PC-9 (cell line): Measurements from ENCODE around the gene FAM151B. TPM values are rescaled to one million over a fixed set of nuclear protein-coding genes. Genes with fewer than 3 reads are reported as not detected.

ENCODE experiments used
- BruUV-seq: library from RNA; stranded (reverse); fragments of 400-500 nt; replicated peaks from 2 replicates; lab custom pipeline; 2021; lab: Mats Ljungman, UMichigan
- CTCF ChIA-PET: fragments of 300-600 bp; sonication (Branson Sonifier 250); formaldehyde crosslinking; loops from one replicate; lab custom pipeline; 2022; ENCODE audit warnings: antibody characterized with exemption; lab: Charles Lee
- POLR2A ChIA-PET: fragments of 300-600 bp; sonication (Branson Sonifier 250); formaldehyde crosslinking; loops from one replicate; lab custom pipeline; 2022; ENCODE audit warnings: antibody characterized with exemption; ENCODE audit not compliant: unreplicated experiment; lab: Charles Lee
- DNase-seq, 2 experiments: peaks; one replicate each; pipeline versions ENCODE4 v3.0.0 to v3.0.0-alpha.2; 2015 to 2022; ENCODE audit warnings: mixed read lengths in 1 of 2
- H2AFZ ChIP-seq: fragments of 200-600 bp; sonication (generic); 2 replicates; pipeline ENCODE4 v1.8.1; 2017; ENCODE audit warnings: antibody characterized with exemption
- H3F3A ChIP-seq: fragments of 200-600 bp; sonication (generic); 2 replicates; pipeline ENCODE4 v1.8.1; 2017; ENCODE audit warnings: antibody characterized with exemption, mild to moderate bottlenecking, low read depth; ENCODE audit not compliant: insufficient read depth
- H3K27ac ChIP-seq: fragments of 200-600 bp; sonication (generic); 2 replicates; pipeline ENCODE4 v1.6.1; 2016; ENCODE audit warnings: mixed run types
- H3K27me3 ChIP-seq: fragments of 200-600 bp; sonication (generic); 2 replicates; pipeline ENCODE4 v1.6.1; 2016; ENCODE audit warnings: low read depth, mixed run types; ENCODE audit not compliant: insufficient read depth
- H3K36me3 ChIP-seq: fragments of 200-600 bp; sonication (generic); 2 replicates; pipeline ENCODE4 v1.6.1; 2016; ENCODE audit warnings: low read depth, mixed run types
- H3K4me1 ChIP-seq: fragments of 200-600 bp; sonication (generic); replicated peaks from 2 replicates; pipeline ENCODE4 v1.6.1; 2016; ENCODE audit warnings: mixed run types; ENCODE audit not compliant: insufficient read depth
- H3K4me2 ChIP-seq: fragments of 200-600 bp; sonication (generic); 2 replicates; pipeline ENCODE4 v1.6.1; 2017; ENCODE audit warnings: mixed run types
- H3K4me3 ChIP-seq: fragments of 200-600 bp; sonication (generic); 2 replicates; pipeline ENCODE4 v1.6.1; 2016; ENCODE audit warnings: mixed run types
- H3K79me2 ChIP-seq: fragments of 200-600 bp; sonication (generic); 2 replicates; pipeline ENCODE4 v1.6.1; 2017; ENCODE audit warnings: low read depth, mixed run types
- H3K9me2 ChIP-seq: fragments of 200-600 bp; sonication (generic); 2 replicates; pipeline ENCODE4 v1.8.1; 2017; ENCODE audit warnings: mild to moderate bottlenecking; ENCODE audit not compliant: insufficient read depth
- H3K9me3 ChIP-seq: fragments of 200-600 bp; sonication (generic); 2 replicates; pipeline ENCODE4 v1.8.1; 2016; ENCODE audit warnings: low read depth; ENCODE audit not compliant: insufficient read depth
- H4K20me1 ChIP-seq: fragments of 200-600 bp; sonication (generic); 2 replicates; pipeline ENCODE4 v1.8.1; 2017; ENCODE audit not compliant: insufficient read depth
- EZH2 ChIP-seq: fragments of 200-600 bp; sonication (generic); IDR thresholded peaks from 2 replicates; pipeline ENCODE4 v1.8.0; 2017; ENCODE audit warnings: antibody characterized with exemption, low read depth
- intact Hi-C: fragments of 100-400 bp; cut with micrococcal nuclease; formaldehyde crosslinking; loops from one replicate; pipeline ENCODE4 v1.10.0; 2022; ENCODE audit not compliant: unreplicated experiment
- total RNA-seq: library from RNA; stranded (reverse); gene quantifications from 2 replicates; pipeline ENCODE4 v1.2.3, GENCODE V29; 2021
- TF ChIP-seq, protein P1 (sequence below): fragments of 200-600 bp; sonication (generic); conservative IDR thresholded peaks from 2 replicates; pipeline ENCODE4 v1.6.1; 2017; ENCODE audit warnings: mixed run types, antibody characterized with exemption, mild to moderate bottlenecking, moderate library complexity

FAM151B gene
- total RNA-seq, 1 experiment from 2014 or later: 1.7 TPM

DNA sequence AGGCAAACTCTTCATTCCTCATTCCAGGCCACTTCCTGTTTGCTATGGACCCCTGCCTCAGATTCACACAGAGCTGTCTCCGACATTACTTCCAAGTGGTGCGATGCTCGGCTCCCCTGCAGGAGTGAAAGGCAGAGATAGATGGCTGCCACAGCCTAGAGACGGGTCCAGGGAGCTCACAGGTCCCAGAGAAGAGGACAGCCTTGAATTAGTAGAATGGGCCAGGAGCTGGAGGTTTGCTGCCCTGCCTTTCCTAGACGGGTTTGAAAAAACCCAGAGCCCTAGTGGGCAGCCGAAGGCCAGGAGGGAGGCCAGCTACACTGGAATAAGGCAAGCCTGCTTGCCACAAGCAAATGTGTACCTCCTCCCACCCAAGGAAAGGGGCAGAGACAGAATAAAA, 80.4 kb downstream of the FAM151B start:
- CTCF ChIA-PET: no interaction called here
- H3K9me3 ChIP-seq: no peaks in the 10 kb centered on the region
- POLR2A ChIA-PET: no interaction called here
- no TSS peak for BruUV-seq
- H3K4me1 ChIP-seq: peaks cover 10% of the 10 kb centered on the region
- no peaks in the 10 kb centered on the region for H3K27me3 ChIP-seq
- H2AFZ ChIP-seq: no peak overlapping the region
- H3K4me2 ChIP-seq: no peak overlapping the region
- intact Hi-C loops: loop anchor here (10.0 kb wide), 1 partner anchor 73 kb away; no protein-coding TSS in a partner anchor
- H3K36me3 ChIP-seq: no peaks in the 10 kb centered on the region
- no peaks in the 10 kb centered on the region for H3K79me2 ChIP-seq
- no peak overlapping the region for H3K4me3 ChIP-seq
- no peak for DNase-seq
- no peak overlapping the region for H3K27ac ChIP-seq
- H3K9me2 ChIP-seq: no peaks in the 10 kb centered on the region
- no peak for TF ChIP-seq EZH2
- TF ChIP-seq, protein P1, sequence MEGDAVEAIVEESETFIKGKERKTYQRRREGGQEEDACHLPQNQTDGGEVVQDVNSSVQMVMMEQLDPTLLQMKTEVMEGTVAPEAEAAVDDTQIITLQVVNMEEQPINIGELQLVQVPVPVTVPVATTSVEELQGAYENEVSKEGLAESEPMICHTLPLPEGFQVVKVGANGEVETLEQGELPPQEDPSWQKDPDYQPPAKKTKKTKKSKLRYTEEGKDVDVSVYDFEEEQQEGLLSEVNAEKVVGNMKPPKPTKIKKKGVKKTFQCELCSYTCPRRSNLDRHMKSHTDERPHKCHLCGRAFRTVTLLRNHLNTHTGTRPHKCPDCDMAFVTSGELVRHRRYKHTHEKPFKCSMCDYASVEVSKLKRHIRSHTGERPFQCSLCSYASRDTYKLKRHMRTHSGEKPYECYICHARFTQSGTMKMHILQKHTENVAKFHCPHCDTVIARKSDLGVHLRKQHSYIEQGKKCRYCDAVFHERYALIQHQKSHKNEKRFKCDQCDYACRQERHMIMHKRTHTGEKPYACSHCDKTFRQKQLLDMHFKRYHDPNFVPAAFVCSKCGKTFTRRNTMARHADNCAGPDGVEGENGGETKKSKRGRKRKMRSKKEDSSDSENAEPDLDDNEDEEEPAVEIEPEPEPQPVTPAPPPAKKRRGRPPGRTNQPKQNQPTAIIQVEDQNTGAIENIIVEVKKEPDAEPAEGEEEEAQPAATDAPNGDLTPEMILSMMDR: no peak
- no peaks in the 10 kb centered on the region for H4K20me1 ChIP-seq
- no peaks in the 10 kb centered on the region for H3F3A ChIP-seq

DNA sequence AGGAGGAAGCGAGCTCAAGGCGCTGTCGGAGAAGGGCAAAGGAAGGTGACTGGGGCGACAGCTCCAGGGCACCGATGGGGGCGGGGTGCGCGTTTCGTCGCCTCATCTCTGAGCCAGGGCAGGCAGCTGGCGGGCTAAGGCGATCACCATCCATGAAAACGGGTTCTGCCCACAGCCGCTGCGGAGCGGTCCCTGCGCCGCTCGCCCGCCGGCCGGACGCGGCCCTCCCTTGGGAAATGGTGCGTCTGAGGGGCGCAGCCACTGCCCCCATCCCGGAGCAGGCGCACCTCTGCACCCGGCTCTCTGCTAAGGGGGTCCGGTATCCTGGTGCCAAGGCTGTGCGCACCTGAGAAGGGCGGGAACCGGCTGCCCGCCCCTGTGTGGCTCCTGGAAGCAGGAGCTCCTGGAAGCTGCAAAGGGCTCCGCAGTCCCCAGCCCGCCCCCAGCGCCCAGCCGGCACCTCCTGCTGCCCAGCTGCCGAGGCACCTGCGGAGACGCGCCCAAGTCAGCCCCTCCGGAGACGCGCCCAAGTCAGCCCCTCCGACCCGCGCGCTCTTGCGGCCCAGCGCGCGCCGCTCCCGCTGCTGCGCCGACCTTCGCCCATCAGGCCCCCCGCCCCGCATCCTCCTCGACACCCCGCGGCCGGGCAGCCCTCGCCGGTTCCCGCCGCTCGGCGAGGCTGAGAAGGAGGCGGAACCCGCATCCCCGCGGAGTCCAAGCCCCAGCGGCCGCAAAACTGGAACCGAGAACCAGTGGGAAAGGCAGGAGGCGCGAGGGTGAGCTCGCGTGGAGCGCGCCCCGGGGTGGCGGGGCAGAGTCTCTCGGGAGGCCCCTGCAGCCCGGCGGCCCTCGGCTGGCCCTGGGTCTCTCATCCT, 81.4 kb downstream of the FAM151B start:
- Histone ChIP-seq H3K4me1 (peaks cover 10% of the 10 kb centered on the region), H3K27ac (no peak overlapping the region), H3K27me3 (no peaks in the 10 kb centered on the region), H3K79me2 (no peaks in the 10 kb centered on the region), H3K36me3 (no peaks in the 10 kb centered on the region), H3K9me3 (no peaks in the 10 kb centered on the region), H3K4me3 (no peak overlapping the region), H3K9me2 (no peaks in the 10 kb centered on the region), H3F3A (no peaks in the 10 kb centered on the region), H4K20me1 (no peaks in the 10 kb centered on the region), H3K4me2 (no peak overlapping the region), H2AFZ (no peak overlapping the region)
- intact Hi-C loops: loop anchor here (10.0 kb wide), 1 partner anchor 75 kb away; no protein-coding TSS in a partner anchor
- no TSS peak for BruUV-seq
- POLR2A ChIA-PET: no interaction called here
- CTCF ChIA-PET: no interaction called here
- TF ChIP-seq, protein P1: no peak
- TF ChIP-seq EZH2: no peak
- DNase-seq: no peak

DNA sequence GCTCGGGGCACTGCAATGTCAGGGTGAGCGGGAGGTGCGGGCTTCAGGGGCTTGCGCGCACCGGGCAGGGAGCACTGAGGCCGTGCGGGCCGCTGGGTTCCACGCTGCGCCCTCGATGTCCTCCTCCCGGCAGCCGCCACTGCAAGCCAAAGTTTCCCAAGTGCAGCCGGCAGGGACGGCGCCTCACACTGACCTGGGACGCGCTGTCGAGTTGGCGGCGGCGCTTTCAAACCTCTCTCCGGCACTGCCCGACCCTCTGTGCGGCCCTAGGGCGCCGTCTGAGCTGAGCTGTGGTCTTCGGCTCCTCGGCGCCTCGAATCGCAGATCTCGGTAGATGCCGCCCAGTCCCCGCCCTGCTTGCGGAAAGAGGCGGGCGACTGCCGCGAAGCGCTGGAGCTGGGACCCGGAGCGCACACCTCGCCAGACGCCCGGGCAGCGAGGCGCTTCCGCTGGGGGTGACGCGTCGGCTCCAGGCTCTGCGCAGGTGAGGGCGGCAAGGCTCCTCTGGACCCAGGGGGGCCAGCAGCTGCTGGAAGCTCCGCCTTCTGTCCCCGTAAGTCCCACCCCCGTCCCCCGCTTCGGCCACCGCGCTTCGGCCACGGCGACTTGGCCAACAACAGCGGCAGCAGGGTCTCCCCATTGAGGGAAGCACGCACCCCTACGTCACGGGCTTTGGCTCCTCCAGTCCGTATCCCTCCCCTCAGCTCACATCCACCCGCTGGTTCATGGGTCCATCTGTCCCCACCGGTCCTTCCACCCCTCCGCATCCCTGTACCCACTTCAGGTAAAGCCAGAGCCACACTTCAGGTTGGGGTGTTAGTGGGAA, 82.3 kb downstream of the FAM151B start, which contains the start of gene ANKRD34B:
Gene ANKRD34B, minus strand, starts transcription at position 320 of the 826 bp plus-strand sequence. CDS start 10,261 bp downstream, outside the sequence.
- peak in 1 of 2 experiments; percentile 37 for DNase-seq
- H4K20me1 ChIP-seq: no peaks in the 10 kb centered on the region
- no peaks in the 10 kb centered on the region for H3K9me3 ChIP-seq
- no TSS peak for BruUV-seq
- no peaks in the 10 kb centered on the region for H3K36me3 ChIP-seq
- H3K27me3 ChIP-seq: no peaks in the 10 kb centered on the region
- H3K4me1 ChIP-seq: peaks cover 10% of the 10 kb centered on the region
- ChIA-PET POLR2A (no interaction called here), CTCF (no interaction called here)
- no peaks in the 10 kb centered on the region for H3K9me2 ChIP-seq
- H3K27ac ChIP-seq: no peak within 1 kb of the TSS
- H3K79me2 ChIP-seq: no peaks in the 10 kb centered on the region
- H3F3A ChIP-seq: no peaks in the 10 kb centered on the region
- TF ChIP-seq, protein P1: no peak
- TF ChIP-seq EZH2: no peak
- H2AFZ ChIP-seq: no peak within 1 kb of the TSS
- intact Hi-C loops: loop anchor here (10.0 kb wide), 1 partner anchor 75 kb away; no protein-coding TSS in a partner anchor
- H3K4me3 ChIP-seq: no peak within 1 kb of the TSS
- H3K4me2 ChIP-seq: no peak within 1 kb of the TSS
